ENCODE data around the gene ASH1L.
A peak's percentile ranks its signal among the peaks of the same experiment; 100 is the strongest.
"Not testable (repeated sequence)": the region's sequence is repeated elsewhere in the genome, so short reads cannot be mapped to it uniquely, and the experiment has no call there.

The ASH1L gene

DNA sequence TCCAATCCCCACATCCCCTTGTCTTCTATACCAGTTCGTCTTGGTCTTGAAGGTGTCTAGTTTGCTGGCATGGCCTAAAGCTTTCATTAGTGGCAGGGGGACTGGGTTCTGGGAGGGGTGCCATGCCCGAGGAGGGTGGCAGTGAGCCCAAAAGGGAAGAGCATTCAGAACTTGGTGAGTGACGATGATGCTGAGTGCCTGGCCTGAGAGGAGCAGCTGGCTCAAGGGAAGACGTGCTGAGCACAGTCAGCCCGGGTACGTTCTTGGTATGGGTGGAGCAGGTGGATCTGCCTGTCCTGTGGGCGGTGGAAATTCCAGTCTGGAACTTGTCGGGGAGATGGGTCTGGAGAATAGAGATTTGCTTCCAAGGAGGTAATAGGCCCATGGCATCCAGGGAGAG lies 249.3 kb downstream of the ASH1L start:
- no peak for DNase-seq (ENCODE audit: low spot score)

DNA sequence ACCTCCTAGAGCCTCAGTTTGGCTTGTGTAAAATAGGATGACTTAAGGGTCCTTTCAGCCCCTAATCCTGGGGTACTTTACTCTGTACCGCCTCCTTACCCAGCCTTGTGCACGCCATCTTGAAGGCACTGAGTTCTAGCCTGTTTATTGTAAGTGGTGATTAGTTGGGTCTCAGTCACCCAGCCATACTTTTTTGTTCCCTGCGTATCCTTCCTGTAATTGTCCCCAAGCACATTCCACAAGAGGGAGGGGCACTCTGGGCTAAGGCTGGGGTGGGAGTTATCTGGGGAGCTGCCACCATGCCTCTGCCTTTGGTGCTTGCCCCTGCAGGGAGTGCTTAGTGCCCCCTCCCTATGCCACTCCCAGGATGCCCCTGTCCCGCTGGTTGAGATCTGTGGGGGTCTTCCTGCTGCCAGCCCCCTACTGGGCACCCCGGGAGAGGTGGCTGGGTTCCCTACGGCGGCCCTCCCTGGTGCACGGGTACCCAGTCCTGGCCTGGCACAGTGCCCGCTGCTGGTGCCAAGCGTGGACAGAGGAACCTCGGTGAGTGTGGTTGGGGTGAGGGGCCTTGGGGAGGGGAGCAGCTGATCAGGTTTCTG lies 253.1 kb downstream of the ASH1L start:
- DNase-seq (ENCODE audit: low spot score): no peak

GRCh38 chr1:155308493-155309422 lies 253.8 kb downstream of the ASH1L start, which contains the start of gene FDPS:
TSS of gene FDPS (plus strand) at chr1:155308866. CDS start at chr1:155309790, 924 bp downstream.
- peak; percentile 100 for DNase-seq (ENCODE audit: low spot score)

GRCh38 chr1:155307247-155307740 lies 255.3 kb downstream of the ASH1L start:
- peak; percentile 81 for DNase-seq (ENCODE audit: low spot score)

DNA sequence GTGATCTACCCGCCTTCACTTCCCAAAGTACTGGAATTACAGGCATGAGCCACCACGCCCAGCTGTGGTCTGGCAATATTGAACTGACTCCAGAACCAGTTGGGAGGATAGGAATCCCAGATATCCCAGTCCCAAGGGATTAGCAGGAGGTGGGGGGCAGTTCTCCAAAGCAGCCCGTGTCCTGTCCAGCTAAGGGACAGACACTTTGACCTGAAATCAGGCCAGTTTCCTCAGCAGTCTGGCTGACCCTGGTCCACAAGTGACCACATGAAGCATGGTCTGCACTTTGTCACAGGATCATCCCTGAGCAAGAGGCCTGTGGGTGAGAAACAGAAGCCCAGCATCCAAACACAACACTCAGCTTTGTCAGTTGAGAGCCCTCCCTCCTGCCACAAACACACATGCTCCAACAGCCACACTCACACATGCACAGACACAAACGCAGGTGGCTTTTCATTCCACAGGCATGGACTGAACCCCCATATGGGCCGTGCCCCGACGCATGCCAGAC lies 256.7 kb downstream of the ASH1L start:
- DNase-seq (ENCODE audit: low spot score): no peak

- DNase-seq (ENCODE audit: low spot score): no peak
Measured at GRCh38 chr1:155304558-155305063, 258.0 kb downstream of the ASH1L start.

DNA sequence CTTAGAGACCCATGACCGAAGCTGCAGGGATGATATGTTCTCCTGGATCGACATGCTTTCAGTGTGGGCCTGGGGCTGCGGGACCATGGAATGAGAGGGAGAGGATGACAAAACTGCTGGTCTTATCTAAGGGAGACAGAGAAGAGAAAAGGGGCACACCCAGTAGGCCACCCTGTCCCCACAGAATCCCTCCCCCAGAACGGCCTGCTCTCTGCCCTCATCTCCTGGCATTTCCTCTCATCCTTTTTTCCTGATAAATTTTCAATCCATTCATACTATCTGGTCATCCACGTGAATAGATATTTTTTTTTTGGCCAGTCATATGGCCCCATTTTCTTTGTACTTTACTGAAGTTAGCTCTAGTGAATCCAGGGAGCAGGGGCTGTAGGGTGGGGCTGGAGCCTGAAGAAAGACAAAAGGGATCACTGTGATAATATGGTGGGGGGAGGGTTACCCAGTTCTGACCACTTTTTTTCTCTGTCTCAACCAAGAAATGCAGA lies 261.2 kb downstream of the ASH1L start, which contains the start of gene PKLR:
Gene PKLR, minus strand, starts transcription at position 97 of the 500 bp plus-strand sequence. Its CDS starts 43 bp downstream, at position 54.
- DNase-seq (ENCODE audit: low spot score): no peak

GRCh38 chr1:155300553-155301329 lies 261.9 kb downstream of the ASH1L start:
- no peak for DNase-seq (ENCODE audit: low spot score)

DNA sequence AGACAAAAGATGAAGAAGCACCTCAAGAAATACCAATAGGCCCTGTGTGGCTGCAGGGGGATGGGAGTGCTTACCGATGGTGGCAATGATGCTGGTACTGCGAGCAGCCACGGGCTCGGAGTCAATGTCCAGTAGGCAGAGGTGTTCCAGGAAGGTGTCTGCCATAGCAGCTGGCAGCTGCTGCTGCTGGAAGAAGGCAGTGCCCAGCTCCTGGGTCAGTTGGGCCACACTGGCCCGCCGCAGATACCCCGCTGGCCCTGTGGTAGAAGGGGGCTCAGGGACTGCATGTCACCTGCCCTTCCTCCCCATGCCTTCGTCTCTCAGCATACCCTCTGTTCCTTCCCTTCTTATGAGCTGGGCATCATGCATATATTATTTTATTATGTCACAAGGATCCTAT lies 262.6 kb downstream of the ASH1L start:
- no peak for DNase-seq (ENCODE audit: low spot score)

GRCh38 chr1:155297384-155297783 lies 265.2 kb downstream of the ASH1L start:
- DNase-seq (ENCODE audit: low spot score): no peak

DNA sequence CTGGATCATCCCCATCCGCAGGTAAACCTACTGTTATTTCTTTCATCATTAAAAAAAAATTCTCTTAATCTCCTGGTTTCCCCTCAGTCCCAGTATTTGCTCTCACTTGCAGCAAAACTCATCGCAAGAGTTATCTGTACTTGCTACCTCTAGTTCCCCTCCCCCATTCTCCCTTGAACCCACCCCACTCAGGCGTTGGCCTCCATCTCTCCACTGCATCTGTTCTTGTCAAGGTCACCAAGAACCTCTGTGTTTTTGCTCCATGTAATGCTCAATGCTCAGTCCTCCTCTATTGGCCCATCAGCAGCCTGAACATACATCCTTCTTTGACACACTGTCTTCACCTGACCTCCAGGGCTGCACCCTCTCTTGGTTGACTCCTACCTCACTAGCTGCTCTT lies 265.9 kb downstream of the ASH1L start:
- DNase-seq (ENCODE audit: low spot score): no peak

DNA sequence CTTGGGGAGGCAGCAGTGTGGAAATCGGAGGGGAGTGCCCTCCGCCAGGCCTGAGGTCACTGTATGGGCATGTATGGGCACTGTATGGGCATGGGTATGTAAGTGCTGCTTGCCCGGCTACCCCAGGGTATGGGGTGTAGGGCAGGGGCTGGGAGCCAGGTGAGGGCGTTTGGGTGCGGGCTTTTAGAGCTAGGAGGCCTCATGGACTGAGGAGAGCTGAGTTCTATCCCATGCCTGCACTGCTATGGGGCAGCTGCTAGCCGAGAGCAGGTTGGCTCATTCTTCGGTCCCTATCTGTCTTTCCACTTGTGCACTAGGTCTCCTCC lies 266.7 kb downstream of the ASH1L start:
- DNase-seq (ENCODE audit: low spot score): no peak

DNA sequence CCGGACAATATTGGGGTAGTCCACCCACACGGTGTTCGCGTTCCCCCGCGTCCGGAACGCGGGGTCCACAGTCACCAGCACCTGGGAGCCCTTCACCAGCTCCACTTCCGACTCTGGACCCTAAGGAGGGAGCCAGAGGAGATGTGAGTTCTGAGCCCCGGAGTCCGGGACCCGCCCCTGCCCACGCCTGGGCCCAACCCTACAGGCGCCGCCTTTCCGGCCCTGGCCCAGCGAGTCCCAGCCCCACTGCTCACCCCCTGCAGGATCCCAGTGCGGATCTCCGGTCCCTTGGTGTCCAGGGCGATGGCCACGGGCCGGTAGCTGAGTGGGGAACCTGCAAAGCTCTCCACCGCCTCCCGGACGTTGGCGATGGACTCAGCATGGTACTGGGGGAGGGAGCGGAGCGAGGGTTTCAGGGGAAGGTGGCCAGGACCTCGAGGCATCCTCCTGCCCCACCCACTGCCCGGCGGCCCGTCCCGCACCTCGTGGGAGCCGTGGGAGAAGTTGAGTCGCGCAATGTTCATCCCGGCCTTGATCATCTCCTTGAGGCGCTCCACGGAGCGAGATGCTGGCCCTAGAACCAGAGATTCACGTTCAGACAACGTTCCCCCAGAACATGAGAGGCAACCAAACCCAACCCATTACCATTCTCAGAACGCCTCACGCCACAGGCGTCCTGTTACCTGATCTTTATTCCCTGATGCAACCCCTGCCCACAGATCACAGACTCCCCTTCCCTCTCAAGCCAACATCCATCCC lies 267.2 kb downstream of the ASH1L start:
- DNase-seq (ENCODE audit: low spot score): no peak

DNA sequence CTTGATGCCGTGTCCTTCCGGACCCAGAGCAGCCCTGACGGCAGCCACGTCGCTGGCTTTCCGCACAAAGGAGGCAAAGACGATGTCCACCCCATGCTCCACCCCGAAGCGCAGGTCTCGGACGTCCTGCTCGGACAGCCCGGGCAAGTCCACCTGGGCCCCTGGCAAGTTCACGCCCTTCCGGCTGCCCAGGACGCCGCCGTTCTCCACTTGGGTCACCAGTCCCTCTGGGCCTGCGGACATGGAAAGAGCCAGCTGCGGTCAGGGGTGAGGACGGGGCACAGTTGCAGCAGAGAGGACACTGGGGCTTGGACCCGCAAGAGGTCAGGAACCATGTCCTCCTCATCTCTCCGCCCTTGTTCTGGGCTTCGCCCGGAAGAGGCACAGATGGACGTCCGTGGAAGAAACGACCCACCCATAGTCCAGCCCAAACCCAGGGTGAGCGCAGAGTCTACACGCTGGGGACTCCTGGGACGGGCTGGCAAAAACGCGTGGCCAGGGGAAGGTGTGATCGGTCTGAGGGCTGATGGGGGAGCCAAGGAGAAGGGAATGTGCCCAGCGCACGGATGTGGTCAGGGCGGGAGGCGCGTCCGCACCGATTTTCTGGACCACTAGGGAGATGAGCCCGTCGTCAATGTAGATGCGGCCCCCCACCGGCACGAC lies 268.0 kb downstream of the ASH1L start:
- no peak for DNase-seq (ENCODE audit: low spot score)

- no peak for DNase-seq (ENCODE audit: low spot score)
Measured at GRCh38 chr1:155293086-155293749, 269.4 kb downstream of the ASH1L start.

DNA sequence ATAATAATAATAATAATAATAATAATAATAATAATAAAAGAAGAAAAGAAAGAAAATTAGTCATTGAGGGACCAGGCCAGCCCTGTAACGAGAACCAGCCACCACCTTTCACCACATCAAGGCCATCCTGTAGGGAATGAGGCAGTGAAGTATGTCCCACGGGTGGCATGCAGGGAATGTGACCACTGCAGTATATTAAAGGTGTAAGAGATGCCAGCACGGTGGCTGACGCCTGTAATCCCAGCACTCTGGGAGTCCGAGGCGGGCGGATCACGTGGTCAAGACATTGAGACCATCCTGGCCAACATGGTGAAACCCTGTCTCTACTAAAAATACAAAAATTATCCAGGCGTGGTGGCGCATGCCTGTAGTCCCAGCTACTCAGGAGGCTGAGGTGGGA lies 271.6 kb downstream of the ASH1L start:
- DNase-seq (ENCODE audit: low spot score): not testable (repeated sequence)

DNA sequence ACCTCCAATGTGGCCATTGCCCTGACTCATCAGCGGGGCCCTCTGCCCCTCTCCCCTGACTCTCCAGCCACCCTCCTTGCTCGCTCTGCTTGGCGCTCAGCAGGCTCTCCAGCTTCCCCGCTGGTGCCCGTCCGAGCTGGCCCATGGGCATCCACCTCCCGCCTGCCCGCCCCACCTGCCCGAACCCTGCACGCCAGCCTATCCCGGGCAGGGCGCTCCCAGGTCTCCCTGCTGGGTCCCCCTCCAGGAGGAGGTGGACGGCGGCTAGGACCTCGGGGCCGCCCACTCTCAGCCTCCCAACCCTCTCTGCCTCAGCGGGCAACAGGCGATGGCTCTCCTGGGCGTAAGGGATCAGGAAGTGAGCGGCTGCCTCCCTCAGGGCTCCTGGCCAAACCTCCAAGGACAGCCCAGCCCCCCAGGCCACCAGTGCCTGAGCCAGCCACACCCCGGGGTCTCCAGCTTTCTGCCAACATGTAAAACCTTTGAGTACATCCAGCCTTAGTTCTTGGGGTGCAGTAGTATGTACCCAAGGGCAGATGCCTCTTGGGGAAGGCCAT lies 274.5 kb downstream of the ASH1L start:
- no peak for DNase-seq (ENCODE audit: low spot score)

- no peak for DNase-seq (ENCODE audit: low spot score)
Measured at GRCh38 chr1:155286544-155286943, 276.1 kb downstream of the ASH1L start.

GRCh38 chr1:155285631-155286044 lies 277.0 kb downstream of the ASH1L start:
- DNase-seq (ENCODE audit: low spot score): no peak
